HG02610 (cell line): ENCODE results near the gene TNS3.

Source experiments
- ATAC-seq: cut with Tn5 transposase; IDR thresholded peaks from one replicate; pipeline ENCODE4 v1.9.1; 2021; ENCODE audit warnings: mild to moderate bottlenecking, moderate library complexity; ENCODE audit not compliant: unreplicated experiment

Gene TNS3

DNA sequence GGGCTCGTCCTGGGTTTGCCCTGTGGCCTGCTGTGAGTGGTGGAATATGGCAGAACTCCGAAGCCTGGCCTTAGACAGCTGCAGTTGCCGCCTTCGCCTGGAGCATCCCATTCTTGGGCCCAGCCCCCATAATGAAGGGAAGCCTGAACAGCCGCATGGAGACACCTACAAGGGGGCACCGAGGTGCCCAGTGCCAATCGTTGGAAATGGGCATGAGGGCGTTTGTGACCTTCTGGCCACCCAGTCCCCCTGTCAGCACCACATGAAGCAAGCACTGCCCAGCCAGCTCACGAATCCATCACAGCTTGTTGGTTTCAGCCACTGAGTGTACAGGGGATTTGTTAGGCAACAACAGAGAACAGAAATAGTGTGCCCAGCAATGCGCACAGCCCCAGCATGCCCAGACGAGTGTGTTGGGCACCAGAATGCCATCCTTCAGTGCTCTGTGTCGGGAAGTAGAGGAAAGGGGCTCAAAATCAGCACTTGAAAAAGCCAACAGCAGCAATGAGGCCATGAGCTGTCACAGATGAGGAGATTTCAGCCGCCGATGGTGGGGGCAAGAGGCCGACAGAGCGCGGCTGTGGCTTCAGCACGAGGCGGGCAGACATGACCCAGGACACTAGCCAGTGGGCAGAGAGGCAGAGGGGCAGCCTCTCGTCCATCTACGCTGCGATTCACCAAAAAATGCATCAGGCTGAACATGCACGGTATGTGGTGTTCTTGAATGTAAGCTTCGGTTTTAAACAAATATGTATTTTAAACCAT, 91.2 kb downstream of the TNS3 start:
- ATAC-seq: no peak

DNA sequence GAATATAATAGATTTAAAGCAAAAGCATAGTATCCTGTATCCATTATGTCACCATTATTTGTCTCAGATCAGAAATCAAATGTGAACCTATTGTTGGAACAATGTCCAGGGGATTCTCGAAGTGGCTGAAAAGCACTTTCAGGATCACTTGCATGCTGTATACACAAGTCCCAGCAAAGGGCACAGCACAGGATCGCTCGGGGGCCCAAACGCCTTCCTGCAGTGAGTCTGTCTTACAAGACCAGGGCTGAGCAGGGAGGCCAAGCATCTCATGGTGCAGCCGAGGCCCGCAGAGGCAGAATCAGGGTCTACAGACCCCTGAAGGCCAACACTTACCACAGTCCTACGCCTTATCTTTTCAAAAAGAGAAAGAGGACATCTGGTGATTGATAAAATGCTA, 92.3 kb downstream of the TNS3 start:
- ATAC-seq: no peak

DNA sequence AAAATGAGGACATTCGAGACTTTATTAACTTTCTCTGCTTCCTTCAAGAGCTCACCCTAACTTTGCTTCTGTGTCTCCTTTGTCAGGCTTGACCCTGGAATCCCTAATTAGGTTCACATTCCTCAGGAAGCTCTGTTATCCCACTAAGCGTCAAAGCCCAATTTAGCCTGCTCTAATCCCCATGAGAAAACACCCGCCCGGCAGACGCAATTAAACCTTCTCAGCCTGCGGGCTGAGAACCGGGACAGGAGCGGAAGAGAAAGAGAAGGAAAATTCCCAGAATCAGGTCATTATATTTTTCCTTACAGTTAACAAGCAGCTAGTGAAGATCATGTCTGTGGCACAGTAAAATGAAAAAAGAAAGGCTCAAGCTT, 93.0 kb downstream of the TNS3 start:
- ATAC-seq: no peak

DNA sequence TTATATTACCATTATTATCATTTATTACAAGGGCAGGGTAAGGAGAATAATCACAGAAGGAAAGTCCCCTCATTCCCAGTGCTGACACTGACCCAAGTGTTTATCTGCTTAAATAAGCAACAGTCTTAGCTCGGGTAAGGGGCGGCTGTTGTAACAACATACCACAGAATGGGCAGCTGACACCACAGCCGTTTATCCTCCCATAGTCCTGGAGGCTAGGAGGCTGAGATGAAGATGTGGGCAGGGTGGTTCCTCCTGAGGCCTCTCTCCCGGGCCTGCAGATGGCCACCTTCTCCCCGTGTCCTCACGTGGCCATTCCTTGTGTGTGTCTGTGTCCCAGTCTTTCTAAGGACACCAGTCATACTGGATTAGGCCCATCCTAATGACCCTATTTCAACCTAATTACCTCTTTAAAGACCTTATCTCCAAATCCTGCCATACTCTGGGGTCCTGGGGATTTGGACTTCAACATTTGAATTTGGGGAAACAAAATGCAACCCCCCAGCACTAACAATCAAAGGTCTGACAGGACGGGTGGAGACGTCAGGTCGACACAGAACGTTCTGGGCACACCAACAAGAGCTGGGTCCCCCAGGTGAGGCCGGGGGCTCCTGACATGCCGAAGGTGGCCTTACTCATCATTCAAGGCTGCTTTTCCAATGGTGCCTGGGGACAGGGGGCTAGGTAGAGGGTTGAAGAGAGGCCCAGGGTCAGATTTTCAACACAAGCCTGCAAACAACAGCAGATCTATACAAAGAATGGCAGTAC, 93.5 kb downstream of the TNS3 start:
- no peak for ATAC-seq

DNA sequence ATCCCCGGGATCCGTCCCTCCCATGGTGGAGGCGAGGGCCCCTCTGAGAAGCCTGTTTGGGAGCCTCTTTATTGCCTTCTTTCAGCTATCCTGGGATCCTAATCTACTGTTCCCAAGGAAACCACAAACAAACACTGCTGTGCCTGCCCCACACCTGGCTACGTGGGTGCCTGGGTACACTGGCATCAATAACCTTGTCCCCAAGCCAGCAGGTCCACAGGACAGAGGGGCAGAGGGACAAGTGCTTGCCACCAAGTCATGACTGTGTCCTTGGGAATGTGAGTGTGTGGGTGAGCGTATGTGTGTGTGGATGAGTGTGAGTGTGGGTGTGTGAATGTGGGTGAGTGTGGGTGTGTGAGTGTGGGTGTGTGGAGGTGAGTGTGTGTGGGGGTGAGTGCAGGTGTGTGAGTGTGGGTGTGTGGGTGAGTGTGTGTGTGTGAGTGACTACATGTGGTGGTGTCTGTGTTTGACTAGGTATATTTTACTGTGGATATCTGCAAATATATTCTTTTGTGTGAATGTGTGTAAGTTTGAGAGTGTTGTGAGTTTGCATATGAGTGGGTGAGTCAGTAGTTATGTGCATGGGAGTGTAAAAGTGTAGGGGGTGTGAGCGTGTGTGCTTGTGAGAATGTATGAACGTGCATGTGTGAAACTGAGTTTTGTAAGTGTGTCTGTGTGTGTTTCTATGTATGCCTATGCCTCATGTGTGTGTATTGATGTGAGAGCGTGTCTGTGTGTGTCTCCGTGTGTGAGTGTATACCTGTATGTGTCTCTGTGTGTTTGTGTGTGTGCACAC, 96.1 kb downstream of the TNS3 start:
- ATAC-seq: no peak

GRCh38 chr7:47484923-47485639, 96.8 kb downstream of the TNS3 start:
- no peak for ATAC-seq

- no peak for ATAC-seq
These were observed 97.5 kb downstream of the TNS3 start for GRCh38 chr7:47484457-47484856.

DNA sequence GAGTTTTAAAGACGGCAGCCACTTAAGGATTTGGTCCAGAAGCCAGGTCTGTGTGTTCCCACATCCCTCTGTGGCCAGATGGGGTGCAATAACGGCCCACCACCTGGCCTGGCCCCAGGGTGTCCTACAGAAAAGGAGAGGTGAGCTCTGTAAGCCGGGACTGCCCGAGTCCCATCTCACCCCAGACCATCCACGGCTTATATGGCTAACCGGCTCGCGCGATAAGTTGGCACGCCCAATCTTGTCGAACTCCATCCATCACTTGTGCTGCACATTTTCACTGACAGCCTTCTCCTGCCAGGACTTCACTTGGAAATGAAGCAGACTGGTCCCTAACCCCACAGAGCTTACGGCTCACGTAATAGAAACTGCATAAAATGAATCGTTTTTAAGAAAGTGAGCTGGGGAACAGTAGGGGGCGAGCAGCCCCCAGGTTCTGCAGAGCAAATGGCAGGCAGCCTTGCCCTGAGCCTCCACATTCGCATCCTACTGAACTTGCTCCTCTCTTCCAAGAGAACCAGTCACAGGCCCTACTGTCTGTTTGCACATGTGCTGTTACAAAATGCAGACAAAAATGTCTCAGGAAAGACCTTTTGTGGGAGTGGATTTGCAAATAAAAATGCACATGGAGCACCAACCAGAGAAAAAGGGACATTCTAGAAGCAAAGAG, 98.2 kb downstream of the TNS3 start:
- ATAC-seq: no peak

DNA sequence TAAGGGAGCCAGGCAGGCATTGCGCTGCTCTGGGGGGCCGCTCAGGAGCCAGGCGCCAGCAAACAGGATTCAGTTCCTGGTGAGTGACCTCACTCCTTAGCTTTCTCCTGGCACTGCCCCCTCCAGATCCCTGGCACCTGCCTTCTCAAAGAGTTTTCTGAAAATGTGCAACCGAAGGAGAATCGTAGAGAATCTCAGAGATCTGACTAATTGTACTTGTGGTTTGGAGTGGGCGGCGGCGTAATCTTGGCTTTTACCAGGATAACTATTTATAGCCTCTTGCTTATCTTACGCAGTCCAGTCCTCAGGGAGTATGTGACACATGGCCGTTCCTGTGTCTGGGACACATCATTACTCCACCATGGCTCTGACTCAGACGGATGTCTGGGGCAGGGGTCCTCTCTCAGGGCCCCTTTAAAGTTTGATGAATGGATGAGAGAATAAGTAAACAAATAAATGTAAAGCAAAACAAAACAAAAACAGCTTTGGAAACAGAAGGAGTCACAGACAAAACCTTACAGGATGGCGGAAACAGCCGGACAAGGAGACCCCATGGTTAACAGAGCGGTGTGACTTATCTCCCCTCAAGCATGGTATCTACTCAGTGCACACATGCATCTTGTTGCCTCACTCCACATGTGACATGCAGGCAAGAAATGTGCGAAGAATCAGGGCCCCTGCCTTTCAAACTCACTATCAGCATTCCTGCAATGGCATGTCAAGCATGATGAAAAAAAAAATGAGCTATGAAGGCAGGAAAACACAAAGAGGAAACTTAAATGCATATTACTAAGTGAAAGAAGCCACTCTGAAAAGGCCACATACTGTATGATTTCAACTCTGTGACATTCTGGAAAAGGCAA, 99.7 kb downstream of the TNS3 start:
- peak; percentile 63 for ATAC-seq

DNA sequence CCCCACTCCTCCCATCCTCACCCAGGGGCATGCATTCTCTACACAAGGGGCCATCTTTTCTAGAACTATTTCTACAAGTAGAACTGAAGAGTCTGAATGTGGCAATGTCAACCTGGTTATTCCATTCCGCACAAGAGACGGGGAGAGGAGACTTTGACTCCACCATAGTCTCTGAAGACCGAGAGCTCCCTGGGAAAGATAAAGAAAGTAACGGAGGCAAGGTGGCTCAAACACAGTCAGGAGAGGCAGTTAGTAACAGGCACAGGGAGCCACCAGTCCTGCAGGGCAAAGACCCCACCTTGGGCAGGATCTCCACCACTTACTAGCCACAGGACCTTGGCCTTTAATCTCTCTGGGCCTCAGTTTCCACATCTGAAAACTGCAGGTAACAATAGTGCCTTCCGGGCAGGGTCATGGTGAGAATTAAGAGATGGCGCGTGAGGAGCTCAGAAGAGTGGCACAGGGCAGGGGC, 100.3 kb downstream of the TNS3 start:
- ATAC-seq: no peak

GRCh38 chr7:47480576-47481538, 101.1 kb downstream of the TNS3 start:
- ATAC-seq: peak; percentile 64

DNA sequence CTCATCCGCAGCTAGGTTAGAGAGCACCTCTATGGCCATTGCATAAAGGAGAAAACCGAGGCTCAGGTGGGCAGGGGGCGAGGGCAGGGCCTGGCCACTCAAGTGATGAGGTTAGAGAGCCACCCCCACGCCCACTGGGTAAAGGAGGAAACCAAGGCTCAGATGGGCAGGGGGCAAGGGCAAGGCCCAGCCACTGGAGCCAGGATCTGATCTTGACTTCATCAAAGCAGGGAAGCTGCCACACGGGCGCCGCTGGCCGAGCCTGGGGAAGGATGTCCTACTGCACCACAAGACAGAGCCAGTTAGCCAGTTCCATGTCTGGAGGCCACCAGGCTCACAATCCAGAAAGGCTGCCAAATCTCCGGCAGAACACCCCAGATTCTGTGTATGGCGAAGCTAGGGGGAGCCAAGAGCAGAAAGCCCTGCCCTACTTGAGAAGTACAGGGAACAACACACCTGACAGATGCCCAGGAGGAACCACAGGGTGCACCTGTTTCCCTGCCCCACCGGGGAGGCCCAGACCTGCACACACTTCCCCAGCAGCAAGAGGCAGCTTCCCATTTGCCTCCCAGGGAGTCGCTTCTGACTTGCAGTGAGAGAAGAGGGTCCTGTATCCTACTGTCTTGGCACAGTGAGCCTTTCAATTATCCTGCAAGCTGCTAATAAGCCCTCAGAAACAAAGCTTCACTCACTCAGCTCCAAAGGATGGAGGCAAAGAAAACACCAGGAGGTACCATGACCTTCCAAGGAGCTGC, 101.9 kb downstream of the TNS3 start:
- no peak for ATAC-seq

DNA sequence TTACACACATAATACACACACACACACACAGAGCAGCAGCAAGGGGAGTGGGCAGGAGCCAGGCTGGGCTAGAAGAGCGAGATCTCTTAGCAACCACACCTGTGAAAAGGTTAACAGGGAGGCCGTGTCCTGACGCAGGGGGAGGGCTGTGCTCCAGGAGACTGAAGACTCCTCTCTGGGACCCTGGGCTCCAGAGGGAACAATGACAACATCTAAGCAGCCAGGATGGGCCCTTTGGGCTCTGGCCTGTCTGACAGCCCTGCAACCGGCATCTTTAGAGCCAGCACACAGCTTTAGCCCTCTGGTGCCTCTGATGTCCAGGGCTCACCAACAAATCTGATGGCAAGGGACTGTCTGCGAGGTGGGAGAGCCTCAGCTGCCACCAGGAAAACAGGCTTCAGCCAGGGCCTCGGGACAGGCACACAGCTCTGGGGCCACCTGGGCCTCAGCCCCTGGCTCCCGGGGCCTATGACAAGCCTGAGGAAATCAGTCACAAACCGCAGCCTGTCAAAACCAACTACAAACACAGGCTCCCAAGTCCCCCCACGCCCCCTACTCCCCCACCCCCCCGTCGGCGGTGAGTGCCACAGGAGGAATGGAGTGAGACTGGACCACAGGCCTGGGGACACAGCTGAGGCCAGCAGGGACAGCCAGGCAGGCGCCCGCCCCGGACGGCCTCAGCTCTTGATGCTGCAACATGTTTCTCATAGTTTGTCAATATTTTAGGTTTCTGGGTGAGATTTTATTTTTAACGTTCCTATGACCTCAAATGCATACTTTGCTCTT, 102.8 kb downstream of the TNS3 start:
- ATAC-seq: no peak

DNA sequence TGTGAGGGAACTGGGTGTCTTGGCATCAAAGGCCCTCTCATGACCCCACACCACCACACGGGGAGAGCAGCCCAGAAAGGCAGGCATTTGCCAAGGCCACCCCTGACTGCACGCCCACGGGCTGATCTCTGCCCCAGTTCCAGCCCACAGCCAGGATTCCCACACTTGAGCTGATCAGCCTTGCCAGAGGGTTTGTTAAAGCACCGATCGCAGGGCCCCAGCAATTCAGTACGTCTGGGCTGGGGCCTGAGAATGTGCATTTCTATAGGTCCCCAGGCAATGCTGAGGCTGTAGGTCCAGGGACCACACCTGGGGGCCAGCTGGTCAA, 103.9 kb downstream of the TNS3 start:
- no peak for ATAC-seq

- ATAC-seq: no peak
These were observed 104.5 kb downstream of the TNS3 start for GRCh38 chr7:47477191-47478016.

GRCh38 chr7:47475880-47476227, 106.1 kb downstream of the TNS3 start:
- no peak for ATAC-seq
